ENCODE data around the gene SEC14L2. TPM values are rescaled to one million over a fixed set of nuclear protein-coding genes. Genes with fewer than 3 reads are reported as not detected.

The SEC14L2 gene
- total and polyA plus RNA-seq, 10 of the 15 experiments (the other 5 are each of a cell fraction or from before 2014, with no cell fraction given), result 0.08 to 4.0 (median 0.48) TPM

DNA sequence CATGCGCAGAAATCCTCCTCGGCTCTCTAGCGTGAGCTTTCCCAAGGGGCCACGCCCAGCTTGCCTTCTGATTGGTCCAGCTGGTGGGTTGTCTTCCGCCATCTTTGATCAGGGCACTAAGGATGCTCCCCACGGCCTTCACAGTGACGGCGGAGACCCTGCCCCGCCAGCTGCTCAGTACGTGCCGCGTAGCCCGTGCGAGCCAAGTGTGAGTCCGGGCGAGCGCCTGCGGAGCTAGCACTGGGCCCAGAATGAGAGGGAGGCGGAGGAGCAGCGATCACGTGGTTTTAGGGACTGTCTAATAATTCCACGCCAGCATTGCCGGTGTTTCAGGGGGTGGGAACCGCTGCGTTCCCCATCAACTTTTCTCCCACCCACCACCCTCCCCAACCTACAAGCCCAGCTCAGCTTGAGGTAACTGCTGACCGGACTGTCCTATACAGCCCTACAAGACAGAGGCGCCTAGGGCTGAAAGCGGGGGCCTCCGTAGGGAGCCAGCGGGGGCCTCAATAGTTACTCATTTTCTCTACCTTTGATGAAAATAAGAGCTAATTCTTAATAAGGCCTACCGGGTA lies 27.2 kb downstream of the SEC14L2 start (continued):
- no peak for TF ChIP-seq ZBTB33 (IDR thresholded peaks at IDR 0.05)
- no peak for TF ChIP-seq ZNF384 (IDR thresholded peaks at IDR 0.05; ENCODE audit: borderline replicate concordance, low read depth, low read length)
- peak in 1 of 2 experiments; percentile 43; a peak in 2 of 4 replicates for TF ChIP-seq IKZF2 (IDR thresholded peaks at IDR 0.05)
- TF ChIP-seq ATF7 (IDR thresholded peaks at IDR 0.05; ENCODE audit: low read depth), result peak; percentile 49
- TF ChIP-seq POLR2AphosphoS5 (IDR thresholded peaks at IDR 0.05; ENCODE audit: low read length), result peak; percentile 77
- TF ChIP-seq SIX5 (IDR thresholded peaks at IDR 0.05; ENCODE audit: low read depth, low read length, severe bottlenecking), result peak; percentile 76
- no peak for TF ChIP-seq FOXK2 (IDR thresholded peaks at IDR 0.05)
- TF ChIP-seq SREBF2 (IDR thresholded peaks at IDR 0.05; ENCODE audit: low read length), result no peak
- no peak for TF ChIP-seq BCL11A (IDR thresholded peaks at IDR 0.05; ENCODE audit: low read depth, low read length)
- no peak for TF ChIP-seq MYB (IDR thresholded peaks at IDR 0.05; ENCODE audit: borderline replicate concordance, low read depth, low read length)
- TF ChIP-seq, protein P1, sequence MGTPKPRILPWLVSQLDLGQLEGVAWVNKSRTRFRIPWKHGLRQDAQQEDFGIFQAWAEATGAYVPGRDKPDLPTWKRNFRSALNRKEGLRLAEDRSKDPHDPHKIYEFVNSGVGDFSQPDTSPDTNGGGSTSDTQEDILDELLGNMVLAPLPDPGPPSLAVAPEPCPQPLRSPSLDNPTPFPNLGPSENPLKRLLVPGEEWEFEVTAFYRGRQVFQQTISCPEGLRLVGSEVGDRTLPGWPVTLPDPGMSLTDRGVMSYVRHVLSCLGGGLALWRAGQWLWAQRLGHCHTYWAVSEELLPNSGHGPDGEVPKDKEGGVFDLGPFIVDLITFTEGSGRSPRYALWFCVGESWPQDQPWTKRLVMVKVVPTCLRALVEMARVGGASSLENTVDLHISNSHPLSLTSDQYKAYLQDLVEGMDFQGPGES (IDR thresholded peaks at IDR 0.05), result peak; percentile 81
- peak; percentile 75 for TF ChIP-seq SP1 (IDR thresholded peaks at IDR 0.05; ENCODE audit: low read depth, low read length)
- peak; percentile 78 for TF ChIP-seq SIN3A (IDR thresholded peaks at IDR 0.05; ENCODE audit: low read depth, low read length)
- TF ChIP-seq, protein P2, sequence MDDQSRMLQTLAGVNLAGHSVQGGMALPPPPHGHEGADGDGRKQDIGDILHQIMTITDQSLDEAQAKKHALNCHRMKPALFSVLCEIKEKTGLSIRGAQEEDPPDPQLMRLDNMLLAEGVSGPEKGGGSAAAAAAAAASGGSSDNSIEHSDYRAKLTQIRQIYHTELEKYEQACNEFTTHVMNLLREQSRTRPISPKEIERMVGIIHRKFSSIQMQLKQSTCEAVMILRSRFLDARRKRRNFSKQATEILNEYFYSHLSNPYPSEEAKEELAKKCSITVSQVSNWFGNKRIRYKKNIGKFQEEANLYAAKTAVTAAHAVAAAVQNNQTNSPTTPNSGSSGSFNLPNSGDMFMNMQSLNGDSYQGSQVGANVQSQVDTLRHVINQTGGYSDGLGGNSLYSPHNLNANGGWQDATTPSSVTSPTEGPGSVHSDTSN (IDR thresholded peaks at IDR 0.05; ENCODE audit: insufficient replicate concordance, low read depth, low read length), result no peak
- no peak for TF ChIP-seq MEF2A (IDR thresholded peaks at IDR 0.05; ENCODE audit: insufficient read depth, low read depth, low read length)
- TF ChIP-seq LARP7 (IDR thresholded peaks at IDR 0.05), result no peak
- TF ChIP-seq ZNF24 (IDR thresholded peaks at IDR 0.05), result no peak
- TF ChIP-seq SMAD1 (IDR thresholded peaks at IDR 0.05; ENCODE audit: low read depth, partially characterized antibody), result no peak
- TF ChIP-seq PRDM15 (CRISPR knock-in tag; IDR thresholded peaks at IDR 0.05), result no peak
- no peak for TF ChIP-seq TCF7 (IDR thresholded peaks at IDR 0.05; ENCODE audit: borderline replicate concordance)
- TF ChIP-seq JUND (IDR thresholded peaks at IDR 0.05; ENCODE audit: low read depth, low read length), result 0 out of 2 replicates have a peak, but pooled peaks have one; percentile 45
- peak; percentile 40 for TF ChIP-seq RUNX3 (IDR thresholded peaks at IDR 0.05; ENCODE audit: low read length)
- peak; percentile 49; the same call in 1 of the 2 replicates for TF ChIP-seq STAT1 (conservative IDR thresholded peaks at IDR 0.05)
- no peak for TF ChIP-seq BMI1 (IDR thresholded peaks at IDR 0.05; ENCODE audit: borderline replicate concordance)
- 0 out of 2 replicates have a peak, but pooled peaks have one; percentile 65 for TF ChIP-seq POLR2AphosphoS2 (IDR thresholded peaks at IDR 0.05; ENCODE audit: low read depth, low read length)
- peak; percentile 100 for TF ChIP-seq JUNB (IDR thresholded peaks at IDR 0.05)

Measured in GM12878 (cell line).